Thyroid gland (tissue), 4 donors: Measurements from ENCODE around the gene MAP3K5.
A peak's percentile ranks its signal among the peaks of the same experiment; 100 is the strongest.

Experiments
- CTCF ChIP-seq, 6 experiments: fragments of 200-600 bp in 3 of 6; fragments of 450-650 bp in 3 of 6; sonication (generic) in 3 of 6; IDR thresholded peaks; one replicate each; pipeline ENCODE4 v1.5.1; 2016 to 2019; ENCODE audit warnings: antibody characterized with exemption in 6 of 6, mild to moderate bottlenecking in 2 of 6, inconsistent platforms in 1 of 6, moderate library complexity in 1 of 6
- POLR2A ChIP-seq, 2 donors: fragments of 450-650 bp; IDR thresholded peaks; one replicate each; pipeline ENCODE4 v1.6.1; 2017; ENCODE audit warnings: antibody characterized with exemption in 2 of 2, mild to moderate bottlenecking in 2 of 2, moderate library complexity in 1 of 2

GRCh38 chr6:136822376-136823127 is 30.3 kb upstream of the MAP3K5 start, which contains the start of gene PEX7:
- TF ChIP-seq POLR2A (IDR thresholded peaks at IDR 0.05) (peak in 1 of 2 donors; percentile 70), CTCF (IDR thresholded peaks at IDR 0.05) (peak in 5 of 6 experiments; percentile 38 to 64 (median 43))
